Left renal cortex interstitium (tissue), 4 donors: ENCODE data around the gene EIF4G1. TPM values are rescaled to one million over a fixed set of nuclear protein-coding genes. Genes with fewer than 3 reads are reported as not detected.
"Not testable (repeated sequence)": the region's sequence is repeated elsewhere in the genome, so short reads cannot be mapped to it uniquely, and the experiment has no call there.

Source experiments
- DNase-seq, 4 donors: peaks; one replicate each; pipeline ENCODE4 v3.0.0-alpha.2; 2013; ENCODE audit warnings: low read depth in 4 of 4, low spot score in 2 of 4, missing footprints in 1 of 4
- polyA plus RNA-seq, 4 donors: library from polyadenylated mRNA; unstranded; fragments of 120-200 nt; gene quantifications; one replicate each; pipeline ENCODE4 v1.2.1, GENCODE V29; 2013; ENCODE audit not compliant: insufficient read length in 4 of 4

EIF4G1 gene
- polyA plus RNA-seq, result 100 to 1,000 TPM; 161 to 227 (median 197) TPM

GRCh38 chr3:184314363-184314699, at the start of gene EIF4G1:
TSS of gene EIF4G1 (plus strand) at chr3:184314606. CDS start at chr3:184315797, 1,191 bp downstream.
- peak in 3 of 4 donors; percentile 53 to 88 (median 79) for DNase-seq

- not testable (repeated sequence) for DNase-seq
Observed at GRCh38 chr3:184267249-184267648, 47.2 kb upstream of the EIF4G1 start.

- DNase-seq, result no peak
Observed at GRCh38 chr3:184272269-184272668, 42.1 kb upstream of the EIF4G1 start.

- DNase-seq, result no peak
Observed at GRCh38 chr3:184275381-184275701, 39.1 kb upstream of the EIF4G1 start.

GRCh38 chr3:184275961-184276910, 38.2 kb upstream of the EIF4G1 start, which contains the start of gene ECE2:
TSS of gene ECE2 (plus strand) at chr3:184276022. CDS start at chr3:184276154, 132 bp downstream.
- DNase-seq, result no peak

- DNase-seq, result no peak
Observed at GRCh38 chr3:184277366-184277765, 37.0 kb upstream of the EIF4G1 start.

- DNase-seq, result no peak
Observed at GRCh38 chr3:184282941-184283340, 31.5 kb upstream of the EIF4G1 start.

GRCh38 chr3:184283681-184284080, 30.7 kb upstream of the EIF4G1 start:
- no peak for DNase-seq

- DNase-seq, result peak in 1 of 4 donors; percentile 44
Observed at GRCh38 chr3:184284696-184285095, 29.7 kb upstream of the EIF4G1 start.

- DNase-seq, result no peak
Observed at GRCh38 chr3:184289426-184289938, 24.9 kb upstream of the EIF4G1 start.

- DNase-seq, result no peak
Observed at GRCh38 chr3:184290331-184290730, 24.1 kb upstream of the EIF4G1 start.

- no peak for DNase-seq
Observed at GRCh38 chr3:184291044-184291737, 23.2 kb upstream of the EIF4G1 start.

GRCh38 chr3:184291738-184292445, 22.5 kb upstream of the EIF4G1 start:
- DNase-seq, result no peak

GRCh38 chr3:184295771-184296170, 18.6 kb upstream of the EIF4G1 start:
- DNase-seq, result no peak

- DNase-seq, result no peak
Observed at GRCh38 chr3:184296616-184297015, 17.8 kb upstream of the EIF4G1 start.

- DNase-seq, result peak; percentile 68 to 94 (median 89)
Observed at GRCh38 chr3:184298759-184299487, 15.5 kb upstream of the EIF4G1 start, which contains the start of gene PSMD2. TSS of gene PSMD2 (plus strand) at chr3:184299241. CDS start at chr3:184299267, 26 bp downstream.

- DNase-seq, result no peak
Observed at GRCh38 chr3:184299488-184300377, 14.7 kb upstream of the EIF4G1 start.

- DNase-seq, result no peak
Observed at GRCh38 chr3:184300378-184300720, 14.1 kb upstream of the EIF4G1 start.

- DNase-seq, result no peak
Observed at GRCh38 chr3:184305577-184305976, 8.8 kb upstream of the EIF4G1 start.
